ENCODE measurements around the gene TOMM40. TPM values are rescaled to one million over a fixed set of nuclear protein-coding genes. Genes with fewer than 3 reads are reported as not detected.
"Not testable (repeated sequence)": the region's sequence is repeated elsewhere in the genome, so short reads cannot be mapped to it uniquely, and the experiment has no call there.

Gene TOMM40
- total RNA-seq, 1 donor = 57.6 TPM

DNA sequence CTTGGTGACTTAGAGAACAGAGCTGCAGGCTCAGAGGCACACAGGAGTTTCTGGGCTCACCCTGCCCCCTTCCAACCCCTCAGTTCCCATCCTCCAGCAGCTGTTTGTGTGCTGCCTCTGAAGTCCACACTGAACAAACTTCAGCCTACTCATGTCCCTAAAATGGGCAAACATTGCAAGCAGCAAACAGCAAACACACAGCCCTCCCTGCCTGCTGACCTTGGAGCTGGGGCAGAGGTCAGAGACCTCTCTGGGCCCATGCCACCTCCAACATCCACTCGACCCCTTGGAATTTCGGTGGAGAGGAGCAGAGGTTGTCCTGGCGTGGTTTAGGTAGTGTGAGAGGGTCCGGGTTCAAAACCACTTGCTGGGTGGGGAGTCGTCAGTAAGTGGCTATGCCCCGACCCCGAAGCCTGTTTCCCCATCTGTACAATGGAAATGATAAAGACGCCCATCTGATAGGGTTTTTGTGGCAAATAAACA is 33.2 kb downstream of the TOMM40 start:
- no peak for DNase-seq (ENCODE audit: low read depth in 2 of 3, low spot score in 2 of 3)

DNA sequence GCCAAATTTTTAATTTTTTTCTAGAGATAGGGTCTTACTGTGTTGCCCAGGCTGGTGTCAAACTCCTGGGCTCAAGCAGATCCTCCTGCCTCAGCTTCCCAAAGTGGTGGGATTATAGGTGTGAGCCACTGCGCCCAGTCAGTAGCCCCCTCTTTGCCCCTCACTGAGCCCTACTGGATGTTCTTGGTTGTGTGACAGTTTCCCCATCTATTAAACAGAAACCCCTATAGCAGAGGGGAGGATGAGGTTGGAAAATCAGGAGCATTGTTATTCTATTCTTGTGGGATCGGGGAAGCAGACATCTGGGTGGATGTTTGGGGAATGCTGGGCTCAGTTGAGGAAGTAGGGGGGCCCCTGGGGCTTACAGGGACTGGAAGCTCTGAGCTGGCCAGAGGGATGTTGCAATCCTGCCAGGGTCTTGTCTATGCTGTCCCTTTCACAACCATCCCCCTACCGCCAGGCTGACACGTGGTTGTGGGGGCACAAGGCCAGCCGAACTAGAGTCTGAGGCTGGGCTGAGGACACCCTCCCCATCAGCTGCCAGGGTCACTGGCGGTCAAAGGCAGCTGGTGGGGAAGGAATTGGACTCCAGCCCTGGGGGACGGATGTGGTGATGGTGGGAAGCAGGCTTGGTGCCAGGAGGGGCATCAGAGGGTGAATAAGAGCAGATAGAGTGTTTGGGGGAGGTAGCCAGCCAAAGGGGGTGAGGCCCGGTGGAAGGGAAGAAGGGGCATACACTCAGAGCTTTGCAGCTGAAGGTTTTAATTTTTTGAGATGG is 34.2 kb downstream of the TOMM40 start:
- peak in 2 of 3 donors; percentile 57 to 80 for DNase-seq (ENCODE audit: low read depth in 2 of 3, low spot score in 2 of 3)

DNA sequence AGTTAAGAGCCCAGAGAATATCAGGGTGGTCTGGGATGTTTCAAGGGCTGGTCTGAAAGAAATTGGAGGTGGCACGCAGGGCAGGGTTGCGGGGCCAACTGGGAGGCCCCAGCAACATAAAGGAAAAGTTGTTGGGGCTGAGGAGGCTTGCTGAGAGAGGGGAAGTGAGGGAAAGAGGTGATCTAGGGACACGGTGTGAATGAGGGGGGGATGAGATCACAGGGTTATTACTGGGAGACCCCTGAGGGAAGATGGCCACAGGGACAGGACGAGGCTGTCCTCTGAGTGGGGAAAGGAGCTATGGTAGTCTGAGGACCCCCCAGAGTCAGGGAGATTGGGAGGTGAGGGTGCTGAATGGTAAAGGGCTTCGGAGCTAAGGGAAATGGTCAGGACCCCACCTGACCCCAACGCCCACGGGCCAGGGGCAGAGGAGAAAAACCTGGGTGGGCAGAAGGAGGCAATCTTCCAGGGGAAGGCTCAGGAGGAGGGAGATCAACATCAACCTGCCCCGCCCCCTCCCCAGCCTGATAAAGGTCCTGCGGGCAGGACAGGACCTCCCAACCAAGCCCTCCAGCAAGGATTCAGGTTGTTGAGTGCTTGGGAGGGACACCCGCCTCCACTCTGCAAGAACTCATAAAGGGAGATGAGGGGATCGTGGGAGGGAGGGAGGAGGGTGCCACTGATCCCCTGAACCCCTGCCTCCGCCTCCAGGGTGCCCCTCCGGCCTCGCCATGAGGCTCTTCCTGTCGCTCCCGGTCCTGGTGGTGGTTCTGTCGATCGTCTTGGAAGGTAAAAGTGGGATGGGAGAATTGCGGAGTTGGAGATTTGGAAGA is 35.4 kb downstream of the TOMM40 start:
- DNase-seq (ENCODE audit: low read depth in 2 of 3, low spot score in 2 of 3) = not testable (repeated sequence)

DNA sequence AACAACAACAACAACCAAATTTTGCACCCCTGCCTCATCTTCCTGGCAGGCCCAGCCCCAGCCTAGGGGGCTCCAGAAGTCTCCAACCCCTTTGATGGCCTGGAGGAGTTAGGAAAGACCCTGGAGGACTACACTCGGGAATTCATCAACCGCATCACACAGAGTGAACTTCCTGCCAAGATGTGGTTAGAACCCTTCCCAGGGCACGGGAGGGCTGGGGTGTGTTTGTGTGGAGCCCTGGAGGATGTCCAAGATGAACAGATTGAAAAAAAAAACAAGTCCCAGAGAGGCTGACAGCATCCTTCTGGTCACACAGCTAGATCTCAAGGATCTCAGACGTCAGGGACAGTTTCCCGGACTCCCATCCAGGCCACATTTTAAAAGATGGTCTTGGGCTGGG is 36.7 kb downstream of the TOMM40 start:
- DNase-seq (ENCODE audit: low read depth in 2 of 3, low spot score in 2 of 3) = no peak

DNA sequence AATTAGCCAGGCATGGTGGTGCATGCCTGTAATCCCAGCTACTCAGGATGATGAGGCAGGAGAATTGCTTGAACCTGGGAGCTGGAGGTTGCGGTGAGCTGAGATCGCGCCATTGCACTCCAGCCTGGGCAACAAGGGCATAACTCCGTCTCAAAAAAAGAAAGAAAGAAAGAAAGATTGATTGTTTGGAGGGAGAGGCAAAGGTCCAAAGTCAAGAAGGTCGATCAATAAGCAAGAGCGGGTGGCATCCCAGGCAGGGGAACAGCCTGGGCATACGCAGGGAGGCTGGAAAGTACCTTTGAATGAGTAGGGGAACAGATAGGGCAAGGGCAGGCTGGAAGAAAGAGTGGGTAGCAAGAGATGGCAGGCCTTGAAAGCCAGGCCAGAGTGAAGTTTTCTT is 39.0 kb downstream of the TOMM40 start:
- no peak for DNase-seq (ENCODE audit: low read depth in 2 of 3, low spot score in 2 of 3)

DNA sequence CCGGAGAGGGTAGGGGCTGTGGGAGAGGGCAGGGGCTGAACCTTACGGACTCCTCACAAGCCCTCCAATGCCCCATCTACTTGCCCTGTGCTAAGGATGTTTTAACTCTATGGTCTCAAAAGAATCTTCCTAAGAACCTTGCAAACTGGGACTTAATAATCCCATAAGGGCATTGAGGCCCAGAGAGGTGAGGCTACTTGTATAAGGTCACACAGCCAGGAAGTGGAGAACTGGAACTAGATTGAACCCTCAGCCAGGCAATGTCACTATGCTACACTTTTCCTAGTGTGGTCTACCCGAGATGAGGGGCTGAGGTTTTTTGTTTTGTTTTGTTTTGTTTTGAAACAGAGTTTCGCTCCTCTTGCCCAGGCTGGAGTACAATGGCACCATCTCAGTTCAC is 40.5 kb downstream of the TOMM40 start:
- no peak for DNase-seq (ENCODE audit: low read depth in 2 of 3, low spot score in 2 of 3)

DNA sequence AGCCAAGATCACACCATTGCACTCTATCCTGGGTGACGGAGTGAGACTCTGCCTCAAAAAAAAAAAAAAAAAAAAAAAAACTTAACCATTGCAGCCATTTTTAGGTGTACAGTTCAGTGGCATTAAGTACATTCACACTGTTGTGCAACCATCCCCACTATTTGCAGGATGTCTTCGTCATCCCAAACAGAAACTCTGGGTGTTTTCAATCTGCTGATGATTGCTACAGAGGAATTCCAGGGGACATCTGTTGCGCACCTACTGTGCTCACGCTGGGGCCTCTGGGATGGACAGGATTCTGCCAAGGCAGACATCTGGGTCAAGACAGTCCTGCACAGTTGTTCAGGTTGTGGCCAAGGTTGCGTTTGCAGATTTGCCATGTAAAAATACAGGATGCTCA is 48.6 kb downstream of the TOMM40 start:
- DNase-seq (ENCODE audit: low read depth in 2 of 3, low spot score in 2 of 3) = no peak

DNA sequence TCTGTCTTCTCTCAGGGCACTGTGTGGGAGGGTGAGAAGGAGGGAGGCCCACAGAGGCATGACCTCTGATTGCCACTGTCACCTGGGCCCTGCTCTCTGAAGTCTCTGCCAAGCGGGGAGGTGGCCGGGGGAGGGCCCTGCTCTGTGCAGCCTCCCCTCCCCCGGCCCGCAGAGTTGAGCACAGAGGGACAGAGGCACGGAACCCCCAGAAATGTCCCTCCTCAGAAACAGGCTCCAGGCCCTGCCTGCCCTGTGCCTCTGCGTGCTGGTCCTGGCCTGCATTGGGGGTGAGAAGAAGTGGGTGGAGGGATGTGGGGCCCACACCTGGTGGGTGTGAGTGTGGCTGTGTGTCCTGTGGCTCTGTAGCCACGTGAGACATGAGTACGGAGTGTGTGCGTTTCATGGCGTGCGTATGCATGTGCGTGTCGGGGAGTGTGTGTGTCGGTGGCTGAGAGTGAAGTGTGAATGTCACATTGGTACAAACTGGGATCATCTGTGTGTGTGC is 51.1 kb downstream of the TOMM40 start, which contains the start of gene APOC4:
TSS of gene APOC4 (plus strand) at position 171 of the 505 bp plus-strand sequence. CDS start at position 212, 41 bp downstream.
- no peak for DNase-seq (ENCODE audit: low read depth in 2 of 3, low spot score in 2 of 3)

DNA sequence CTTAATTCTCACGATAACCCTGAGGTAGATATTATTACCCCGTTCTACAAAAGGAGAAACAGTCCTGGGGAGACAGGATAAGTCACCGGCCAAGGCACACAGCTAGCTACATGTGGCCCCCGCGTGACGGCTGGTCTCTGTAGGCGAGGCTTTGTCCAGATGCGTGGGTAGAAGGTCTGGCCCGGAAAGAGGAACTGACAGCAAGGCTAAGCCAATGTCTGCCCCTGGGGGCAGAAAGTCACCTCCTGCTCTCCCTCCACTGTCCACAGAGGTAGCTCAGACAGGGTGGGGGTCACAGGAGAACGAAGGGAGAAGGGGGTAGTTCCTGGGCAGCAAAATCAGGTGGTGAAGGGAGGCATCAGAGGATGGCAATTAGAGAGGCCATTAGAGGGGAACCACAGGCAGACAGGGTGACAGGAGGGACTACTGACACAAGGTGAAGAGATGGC is 52.8 kb downstream of the TOMM40 start:
- DNase-seq (ENCODE audit: low read depth in 2 of 3, low spot score in 2 of 3) = peak in 2 of 3 donors; percentile 48 to 49

DNA sequence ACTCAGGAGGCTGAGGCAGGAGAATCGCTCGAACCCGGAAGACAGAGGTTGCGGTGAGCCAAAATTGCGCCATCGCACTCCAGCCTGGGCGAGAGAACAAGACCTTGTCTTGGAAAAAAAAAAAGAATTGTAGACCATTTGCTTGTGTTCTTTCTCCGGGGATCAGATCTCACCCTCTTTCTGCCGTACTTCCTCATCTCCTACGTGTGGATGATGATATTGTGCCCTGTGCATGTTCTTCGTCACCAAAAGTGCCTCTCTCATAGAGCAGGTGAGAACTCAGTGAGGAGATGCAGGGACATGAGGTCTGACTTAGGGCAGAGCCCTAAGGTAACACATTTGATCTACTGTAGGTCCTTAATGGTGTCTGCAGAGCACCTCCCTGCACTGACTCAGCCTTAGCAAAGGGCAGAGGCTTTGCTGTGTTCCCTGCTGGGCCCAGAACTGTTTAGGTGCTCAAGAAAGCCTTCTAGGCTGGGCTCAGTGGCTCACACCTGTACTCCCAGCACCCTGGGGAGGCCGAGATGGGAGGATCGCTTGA is 56.1 kb downstream of the TOMM40 start:
- DNase-seq (ENCODE audit: low read depth in 2 of 3, low spot score in 2 of 3) = no peak

DNA sequence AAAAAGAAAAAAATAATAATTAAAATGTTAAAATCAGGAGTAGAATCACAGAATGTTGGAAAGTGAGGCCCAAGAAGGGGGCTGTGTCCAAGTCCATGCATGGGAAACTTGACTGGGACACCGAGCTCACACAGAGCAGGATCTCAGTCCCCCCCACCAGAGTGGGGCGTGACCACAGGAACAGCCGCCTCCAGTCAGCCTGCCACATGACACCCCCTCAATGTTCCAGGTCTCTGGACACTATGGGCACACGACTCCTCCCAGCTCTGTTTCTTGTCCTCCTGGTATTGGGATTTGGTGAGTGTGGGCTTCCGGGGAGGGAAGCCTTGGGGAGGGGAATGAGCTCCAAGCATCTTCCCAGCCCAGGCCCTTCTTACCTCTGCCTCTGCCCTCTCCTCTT is 57.2 kb downstream of the TOMM40 start:
- DNase-seq (ENCODE audit: low read depth in 2 of 3, low spot score in 2 of 3) = no peak

DNA sequence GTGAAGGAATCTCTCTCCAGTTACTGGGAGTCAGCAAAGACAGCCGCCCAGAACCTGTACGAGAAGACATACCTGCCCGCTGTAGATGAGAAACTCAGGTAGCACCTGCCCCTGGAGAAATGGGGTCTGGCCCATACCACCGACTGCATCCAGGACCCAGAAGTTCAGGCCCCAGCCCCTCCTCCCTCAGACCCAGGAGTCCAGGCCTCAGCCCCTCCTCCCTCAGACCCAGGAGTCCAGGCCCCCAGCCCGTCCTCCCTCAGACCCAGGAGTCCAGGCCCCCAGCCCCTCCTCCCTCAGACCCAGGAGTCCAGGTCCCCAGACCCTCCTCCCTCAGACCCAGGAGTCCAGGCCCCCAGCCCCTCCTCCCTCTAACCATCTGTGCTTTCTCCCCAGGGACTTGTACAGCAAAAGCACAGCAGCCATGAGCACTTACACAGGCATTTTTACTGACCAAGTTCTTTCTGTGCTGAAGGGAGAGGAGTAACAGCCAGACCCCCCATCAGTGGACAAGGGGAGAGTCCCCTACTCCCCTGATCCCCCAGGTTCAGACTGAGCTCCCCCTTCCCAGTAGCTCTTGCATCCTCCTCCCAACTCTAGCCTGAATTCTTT is 57.8 kb downstream of the TOMM40 start:
- DNase-seq (ENCODE audit: low read depth in 2 of 3, low spot score in 2 of 3) = no peak

DNA sequence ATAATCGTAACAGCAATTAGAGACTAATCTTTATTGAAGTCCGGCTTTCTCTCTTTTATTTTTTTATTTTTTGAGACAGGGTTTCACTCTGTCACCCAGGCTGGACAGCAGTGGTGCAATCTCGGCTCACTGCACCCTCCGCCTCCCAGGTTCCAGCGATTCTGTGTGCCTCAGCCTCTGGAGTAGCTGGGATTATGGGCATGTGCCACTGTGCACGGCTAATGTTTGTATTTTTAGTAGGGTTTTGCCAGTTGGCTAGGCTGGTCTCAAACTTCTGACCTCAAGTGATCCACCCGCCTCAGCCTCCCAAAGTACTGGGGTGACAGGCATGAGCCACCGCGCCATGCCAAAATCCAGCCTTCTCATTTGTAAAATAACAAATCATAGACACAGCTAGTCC is 58.5 kb downstream of the TOMM40 start:
- DNase-seq (ENCODE audit: low read depth in 2 of 3, low spot score in 2 of 3) = no peak

DNA sequence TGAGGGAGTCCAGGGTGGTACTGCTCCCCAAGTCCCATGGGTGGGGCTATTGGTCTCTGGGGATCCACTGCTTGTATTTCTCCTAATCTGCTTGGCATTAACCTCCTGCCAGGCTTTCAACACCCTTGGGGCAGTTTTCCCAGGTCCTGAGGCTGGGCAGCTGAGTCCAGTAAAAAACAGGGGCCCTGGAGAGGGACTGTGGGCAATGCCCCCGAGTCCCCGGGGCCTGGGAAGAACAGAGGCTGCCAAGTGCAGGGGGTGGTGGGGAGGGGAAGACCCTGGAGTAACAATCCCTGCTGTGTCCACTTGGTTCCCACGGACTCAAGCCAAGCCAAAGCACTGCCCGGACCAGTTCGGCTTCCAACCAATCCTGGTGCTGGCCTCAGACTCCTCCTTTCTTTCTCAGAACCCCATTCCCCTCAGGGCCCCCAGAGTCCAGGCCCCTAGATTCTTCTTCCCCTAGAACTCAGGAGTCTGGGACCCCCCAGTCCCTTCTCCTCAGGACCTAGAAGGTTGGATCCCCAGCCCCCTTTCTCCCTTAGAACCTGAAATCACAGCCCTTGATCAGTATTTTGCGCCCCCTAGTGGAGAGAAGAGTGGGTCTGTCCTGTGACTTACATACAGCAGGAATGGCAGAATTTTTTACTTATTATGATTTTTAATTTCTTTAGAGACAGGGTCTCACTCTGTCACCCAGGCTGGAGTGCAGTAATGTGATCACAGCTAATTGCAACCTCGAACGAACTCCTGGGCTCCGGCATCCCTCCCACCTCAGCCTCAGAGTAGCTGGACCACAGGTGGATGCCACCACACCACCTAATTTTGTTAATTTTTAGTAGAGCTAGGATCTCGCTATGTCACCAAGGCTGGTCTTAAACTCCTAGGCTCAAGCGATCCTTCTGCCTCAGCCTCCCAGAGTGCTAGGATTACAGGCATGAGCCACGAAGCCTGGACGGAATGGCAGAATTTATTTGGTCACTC is 60.4 kb downstream of the TOMM40 start:
- DNase-seq (ENCODE audit: low read depth in 2 of 3, low spot score in 2 of 3) = peak; percentile 63 to 90 (median 74)

Other genes starting within 250 kb of the TOMM40 start
- 29.9 TPM for gene PVR, start 247.3 kb upstream of the TOMM40 start, total RNA-seq
- gene CEACAM19, start 219.8 kb upstream of the TOMM40 start, total RNA-seq = 1.6 TPM
- not detected for gene CEACAM16, start 192.1 kb upstream of the TOMM40 start, total RNA-seq
- 31.0 TPM for gene BCL3, start 142.5 kb upstream of the TOMM40 start, total RNA-seq
- 0.54 TPM for gene CBLC, start 113.4 kb upstream of the TOMM40 start, total RNA-seq
- gene BCAM, start 82.2 kb upstream of the TOMM40 start, total RNA-seq = 8.6 TPM
- 79.4 TPM for gene NECTIN2, start 45.0 kb upstream of the TOMM40 start, total RNA-seq
- gene APOE, start 14.5 kb downstream of the TOMM40 start, total RNA-seq = 6.2 TPM
- 3.0 TPM for gene APOC1, start 23.4 kb downstream of the TOMM40 start, total RNA-seq
- not detected for gene APOC4, start 51.0 kb downstream of the TOMM40 start, total RNA-seq
- gene APOC2, start 54.8 kb downstream of the TOMM40 start, total RNA-seq = 0.27 TPM
- gene CLPTM1, start 64.1 kb downstream of the TOMM40 start, total RNA-seq = 49.8 TPM
- 25.6 TPM for gene RELB, start 110.2 kb downstream of the TOMM40 start, total RNA-seq
- 39.0 TPM for gene CLASRP, start 147.8 kb downstream of the TOMM40 start, total RNA-seq
- 1.3 TPM for gene ZNF296, start 185.2 kb downstream of the TOMM40 start, total RNA-seq
- 32.3 TPM for gene GEMIN7, start 188.0 kb downstream of the TOMM40 start, total RNA-seq
- gene PPP1R37, start 201.9 kb downstream of the TOMM40 start, total RNA-seq = 21.8 TPM

Measured in hematopoietic multipotent progenitor cell (in vitro differentiated cells).